SK-N-MC (cell line): ENCODE results near the gene PAK4.

Experiments used
- DNase-seq: peaks from one replicate; pipeline ENCODE4 v3.0.0-alpha.2; 2011; ENCODE audit warnings: low read depth, low spot score
- H3K27ac ChIP-seq: fragments of 200-600 bp; sonication (generic); 2 replicates; pipeline ENCODE4 v1.5.1; 2016; ENCODE audit warnings: mixed run types
- H3K36me3 ChIP-seq: fragments of 200-600 bp; sonication (generic); 2 replicates; pipeline ENCODE4 v1.6.1; 2017; ENCODE audit warnings: antibody characterized with exemption, low read length, mixed read lengths; ENCODE audit not compliant: insufficient read depth
- H3K4me3 ChIP-seq: fragments of 200-600 bp; sonication (generic); 2 replicates; pipeline ENCODE4 v1.5.1; 2016
- H3K9ac ChIP-seq: fragments of 200-600 bp; sonication (generic); 2 replicates; pipeline ENCODE4 v1.8.0; 2017; ENCODE audit warnings: mixed run types, mixed read lengths; ENCODE audit not compliant: insufficient read length
- H3K9me3 ChIP-seq: fragments of 200-600 bp; sonication (generic); 2 replicates; pipeline ENCODE4 v1.6.1; 2017; ENCODE audit warnings: low read depth, mild to moderate bottlenecking, antibody characterized with exemption, low read length, moderate library complexity, mixed read lengths
- EZH2 ChIP-seq: fragments of 200-600 bp; sonication (generic); IDR thresholded peaks from one replicate; pipeline ENCODE4 v1.6.1; 2017; ENCODE audit warnings: antibody characterized with exemption
- FOXP2 ChIP-seq: optimal IDR thresholded peaks from 2 replicates; pipeline ENCODE3; 2011; ENCODE audit warnings: mild to moderate bottlenecking, moderate library complexity; ENCODE audit not compliant: insufficient read depth; ENCODE audit errors: extremely low read length, control extremely low read depth
- POLR2AphosphoS5 ChIP-seq: IDR thresholded peaks from 2 replicates; pipeline ENCODE4 v1.6.1; 2012; ENCODE audit warnings: mild to moderate bottlenecking, low read depth, low read length, borderline replicate concordance

Gene PAK4

DNA sequence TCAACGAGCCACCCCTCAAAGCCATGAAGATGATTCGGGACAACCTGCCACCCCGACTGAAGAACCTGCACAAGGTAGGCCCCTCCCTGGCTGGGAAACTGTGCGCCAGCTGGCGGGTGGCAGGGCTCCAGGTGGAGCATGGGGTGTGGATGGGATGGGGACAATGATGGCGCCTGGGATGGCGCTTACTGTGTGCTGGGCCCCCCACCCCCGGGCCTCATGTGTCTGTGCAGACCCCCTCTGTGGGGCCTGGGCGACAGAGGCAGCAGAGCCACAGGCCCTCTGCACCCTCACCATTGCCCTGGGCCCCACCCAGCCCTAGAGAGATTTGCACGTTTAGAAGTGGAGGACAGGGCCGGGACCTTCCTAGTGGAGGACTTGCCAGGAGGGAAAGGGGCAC is 52.1 kb downstream of the PAK4 start:
- DNase-seq: no peak
- no peak for TF ChIP-seq POLR2AphosphoS5
- TF ChIP-seq EZH2: no peak
- TF ChIP-seq FOXP2: no peak
- no peak overlapping the region for H3K9ac ChIP-seq
- no peaks in the 10 kb centered on the region for H3K36me3 ChIP-seq
- no peaks in the 10 kb centered on the region for H3K9me3 ChIP-seq
- no peak overlapping the region for H3K27ac ChIP-seq
- no peak overlapping the region for H3K4me3 ChIP-seq

DNA sequence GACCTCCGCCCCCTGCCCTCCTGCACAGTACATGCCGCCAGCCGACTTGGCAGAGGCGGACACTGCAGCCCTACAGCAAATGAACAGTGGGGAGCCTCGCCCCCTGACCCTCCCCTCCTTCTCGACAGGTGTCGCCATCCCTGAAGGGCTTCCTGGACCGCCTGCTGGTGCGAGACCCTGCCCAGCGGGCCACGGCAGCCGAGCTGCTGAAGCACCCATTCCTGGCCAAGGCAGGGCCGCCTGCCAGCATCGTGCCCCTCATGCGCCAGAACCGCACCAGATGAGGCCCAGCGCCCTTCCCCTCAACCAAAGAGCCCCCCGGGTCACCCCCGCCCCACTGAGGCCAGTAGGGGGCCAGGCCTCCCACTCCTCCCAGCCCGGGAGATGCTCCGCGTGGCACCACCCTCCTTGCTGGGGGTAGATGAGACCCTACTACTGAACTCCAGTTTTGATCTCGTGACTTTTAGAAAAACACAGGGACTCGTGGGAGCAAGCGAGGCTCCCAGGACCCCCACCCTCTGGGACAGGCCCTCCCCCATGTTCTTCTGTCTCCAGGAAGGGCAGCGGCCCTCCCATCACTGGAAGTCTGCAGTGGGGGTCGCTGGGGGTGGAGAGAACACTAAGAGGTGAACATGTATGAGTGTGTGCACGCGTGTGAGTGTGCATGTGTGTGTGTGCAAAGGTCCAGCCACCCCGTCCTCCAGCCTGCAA is 52.9 kb downstream of the PAK4 start:
- H3K27ac ChIP-seq: no peak overlapping the region
- no peak for DNase-seq
- H3K9ac ChIP-seq: no peak overlapping the region
- TF ChIP-seq EZH2 (no peak), FOXP2 (no peak), POLR2AphosphoS5 (no peak)
- no peaks in the 10 kb centered on the region for H3K9me3 ChIP-seq
- H3K4me3 ChIP-seq: no peak overlapping the region
- H3K36me3 ChIP-seq: no peaks in the 10 kb centered on the region

DNA sequence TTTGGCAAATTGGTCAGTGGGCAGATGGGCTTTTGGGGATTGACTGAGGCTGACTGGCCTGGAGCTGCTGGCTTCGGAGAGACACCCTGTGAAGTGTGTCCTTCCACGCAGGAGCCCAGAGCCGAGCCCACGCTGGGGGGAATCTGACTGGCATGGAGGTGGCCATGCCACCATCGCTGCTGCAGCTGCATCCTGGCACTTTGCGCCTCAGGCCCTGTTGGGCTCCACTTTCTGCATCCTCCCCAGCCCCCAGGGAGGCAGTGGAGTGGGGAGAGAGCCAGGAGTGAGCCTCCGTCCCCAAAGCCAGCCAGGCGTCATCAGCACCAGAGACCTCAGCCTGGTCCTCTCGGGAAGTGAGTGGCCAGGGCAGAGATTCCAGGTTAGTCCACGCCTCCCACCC is 54.2 kb downstream of the PAK4 start:
- H3K27ac ChIP-seq: no peak overlapping the region
- no peaks in the 10 kb centered on the region for H3K9me3 ChIP-seq
- H3K9ac ChIP-seq: no peak overlapping the region
- H3K4me3 ChIP-seq: no peak overlapping the region
- no peaks in the 10 kb centered on the region for H3K36me3 ChIP-seq
- TF ChIP-seq EZH2 (no peak), POLR2AphosphoS5 (no peak), FOXP2 (no peak)
- DNase-seq: no peak

DNA sequence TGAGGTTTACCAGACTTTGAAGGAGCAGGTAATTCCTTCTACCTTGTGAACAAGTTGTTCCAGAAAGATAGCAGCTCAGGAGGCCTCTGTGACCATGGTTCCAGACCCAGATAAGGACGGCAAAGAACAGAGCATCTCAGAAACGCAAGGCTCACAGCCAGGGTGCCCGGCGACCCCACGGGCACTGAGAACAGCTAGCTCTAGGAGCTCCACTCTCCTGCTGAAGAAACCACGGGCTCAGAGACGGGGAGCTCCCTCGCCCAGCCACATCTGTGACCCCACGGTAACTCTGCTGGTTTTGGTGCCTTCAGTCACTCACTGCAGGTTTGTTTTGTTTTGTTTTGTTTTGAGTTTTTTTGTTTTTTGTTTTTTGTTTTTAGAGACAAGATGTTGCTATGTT is 55.2 kb downstream of the PAK4 start:
- Histone ChIP-seq H3K27ac (no peak overlapping the region), H3K36me3 (no peaks in the 10 kb centered on the region), H3K9ac (no peak overlapping the region), H3K4me3 (no peak overlapping the region), H3K9me3 (no peaks in the 10 kb centered on the region)
- DNase-seq: no peak
- no peak for TF ChIP-seq POLR2AphosphoS5
- TF ChIP-seq FOXP2: no peak
- TF ChIP-seq EZH2: no peak

DNA sequence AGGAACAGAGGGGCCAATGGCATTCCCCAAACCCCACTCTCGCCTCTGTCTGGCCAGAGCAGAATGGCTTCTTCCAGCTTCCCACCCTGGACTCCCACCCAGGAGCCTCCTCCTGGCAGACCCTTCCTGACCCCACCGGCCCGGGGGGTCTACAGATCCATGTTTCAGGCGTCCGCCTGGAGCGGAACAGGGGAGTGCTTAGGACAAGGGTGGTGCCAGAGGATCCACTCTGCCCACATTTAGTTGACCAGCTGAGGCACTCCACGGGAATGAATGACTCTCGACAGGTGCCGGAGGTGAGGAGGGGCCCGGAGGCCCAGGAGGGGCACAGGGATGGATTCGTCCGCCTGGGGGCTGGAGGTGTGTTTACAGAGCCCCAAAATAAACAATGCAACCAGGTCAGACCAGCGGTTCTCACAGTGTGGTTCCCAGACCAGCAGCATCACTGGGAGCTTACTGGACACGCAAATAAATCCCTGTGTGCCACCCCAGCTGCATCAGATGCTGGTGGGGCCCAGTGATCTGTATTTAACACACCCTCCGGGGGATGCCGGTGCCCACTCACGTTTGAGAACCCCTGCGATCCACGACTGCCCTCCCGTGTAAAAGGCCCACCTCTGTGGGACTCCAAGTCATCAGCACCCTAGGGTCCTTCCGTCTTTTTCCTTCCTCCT is 56.1 kb downstream of the PAK4 start:
- H3K27ac ChIP-seq: no peak overlapping the region
- no peaks in the 10 kb centered on the region for H3K9me3 ChIP-seq
- H3K36me3 ChIP-seq: no peaks in the 10 kb centered on the region
- DNase-seq: no peak
- H3K4me3 ChIP-seq: no peak overlapping the region
- TF ChIP-seq POLR2AphosphoS5 (no peak), FOXP2 (no peak), EZH2 (no peak)
- H3K9ac ChIP-seq: no peak overlapping the region

DNA sequence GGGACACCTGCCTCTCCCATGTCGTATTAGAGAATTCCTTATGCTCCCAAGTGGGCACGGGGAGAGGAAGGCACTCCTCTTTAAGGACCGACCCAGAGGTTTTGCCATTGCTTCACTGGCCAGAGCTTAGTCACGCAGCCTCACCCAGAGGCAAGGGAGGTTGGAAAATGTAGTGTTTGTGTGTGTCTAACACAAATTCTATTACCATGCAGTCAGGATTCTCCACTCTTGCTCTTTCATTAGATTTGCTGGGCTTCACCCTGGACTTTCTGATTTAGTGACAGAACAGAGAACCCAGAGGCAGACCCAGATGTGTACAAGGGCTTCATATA is 56.6 kb downstream of the PAK4 start:
- Histone ChIP-seq H3K36me3 (no peaks in the 10 kb centered on the region), H3K27ac (no peak overlapping the region), H3K4me3 (no peak overlapping the region), H3K9ac (no peak overlapping the region), H3K9me3 (no peaks in the 10 kb centered on the region)
- TF ChIP-seq FOXP2: no peak
- no peak for TF ChIP-seq EZH2
- TF ChIP-seq POLR2AphosphoS5: no peak
- DNase-seq: no peak

DNA sequence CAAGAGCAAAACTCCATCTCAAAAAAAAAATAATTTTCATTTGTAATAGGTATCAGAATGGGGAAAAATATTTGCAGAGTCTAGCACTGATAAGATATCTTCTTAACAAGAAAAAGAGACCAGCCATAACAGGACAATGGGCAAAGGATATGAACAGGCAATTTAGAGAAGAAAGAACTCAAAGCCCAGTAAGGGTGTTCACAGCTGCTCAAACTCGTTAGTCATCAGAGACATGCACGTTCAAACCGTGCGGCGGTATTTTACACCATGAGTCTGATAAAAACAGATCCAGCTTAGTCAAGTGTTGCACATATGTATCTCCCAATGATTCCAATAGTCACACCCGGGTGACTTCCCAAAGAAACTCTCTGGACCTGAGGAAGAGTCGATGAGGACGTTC is 57.5 kb downstream of the PAK4 start:
- Histone ChIP-seq H3K4me3 (no peak overlapping the region), H3K27ac (no peak overlapping the region), H3K36me3 (no peaks in the 10 kb centered on the region), H3K9ac (no peak overlapping the region), H3K9me3 (no peaks in the 10 kb centered on the region)
- TF ChIP-seq EZH2 (no peak), FOXP2 (no peak), POLR2AphosphoS5 (no peak)
- DNase-seq: no peak

DNA sequence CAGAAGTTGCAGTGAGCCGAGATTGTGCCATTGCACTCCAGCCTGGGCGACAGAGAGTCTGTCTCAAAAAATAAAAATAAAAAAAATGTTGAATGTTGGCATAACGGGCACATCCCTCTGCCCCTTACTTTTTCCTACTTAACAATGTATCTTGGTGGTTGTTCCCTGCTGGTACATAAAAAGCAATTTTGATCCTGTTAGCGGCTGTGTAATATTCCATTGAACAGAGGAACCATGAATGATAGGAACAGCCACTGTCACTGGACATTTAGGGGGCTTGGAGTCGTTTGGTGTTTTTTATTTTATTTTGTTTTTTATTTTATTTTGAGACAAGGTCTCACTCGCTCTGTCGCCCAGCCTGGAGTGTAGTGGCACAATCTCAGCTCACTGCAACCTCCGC is 60.8 kb downstream of the PAK4 start:
- Histone ChIP-seq H3K9me3 (no peaks in the 10 kb centered on the region), H3K4me3 (no peak overlapping the region), H3K36me3 (no peaks in the 10 kb centered on the region), H3K9ac (no peak overlapping the region), H3K27ac (no peak overlapping the region)
- DNase-seq: no peak
- no peak for TF ChIP-seq EZH2
- no peak for TF ChIP-seq POLR2AphosphoS5
- TF ChIP-seq FOXP2: no peak

DNA sequence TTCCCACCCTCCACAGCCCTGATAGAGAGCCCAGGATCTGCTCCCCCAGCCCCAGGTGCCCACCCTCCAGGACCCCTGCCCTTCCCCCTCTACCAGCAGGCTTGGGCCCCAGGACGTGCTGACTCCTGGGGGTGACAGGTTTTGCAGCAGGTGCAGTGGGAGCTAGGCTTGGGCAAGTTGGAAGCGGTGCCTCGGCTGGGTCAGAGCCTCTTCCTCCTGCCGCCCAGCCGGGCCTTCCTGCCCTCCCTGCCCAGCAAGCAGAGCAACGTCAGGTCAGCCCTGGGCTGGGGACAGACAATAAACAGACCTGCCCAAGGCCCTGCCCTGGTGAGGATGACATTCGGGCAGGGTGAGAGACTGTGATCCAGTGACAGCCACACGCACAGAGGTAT is 62.0 kb downstream of the PAK4 start:
- no peaks in the 10 kb centered on the region for H3K9me3 ChIP-seq
- no peak overlapping the region for H3K9ac ChIP-seq
- DNase-seq: no peak
- no peak overlapping the region for H3K27ac ChIP-seq
- H3K4me3 ChIP-seq: no peak overlapping the region
- no peak for TF ChIP-seq EZH2
- TF ChIP-seq FOXP2: no peak
- no peak for TF ChIP-seq POLR2AphosphoS5
- no peaks in the 10 kb centered on the region for H3K36me3 ChIP-seq
